Panc1 (cell line): ENCODE measurements around the gene MYO5B.

Source experiments
- CTCF ChIP-seq: fragments of 450-650 bp; IDR thresholded peaks from 2 replicates; pipeline ENCODE4 v1.5.1; 2017; ENCODE audit warnings: mild to moderate bottlenecking
- POLR2AphosphoS5 ChIP-seq: IDR thresholded peaks from 2 replicates; pipeline ENCODE4 v1.6.1; 2012; ENCODE audit warnings: mild to moderate bottlenecking, low read depth, low read length, moderate library complexity
- SIN3A ChIP-seq: IDR thresholded peaks from 2 replicates; pipeline ENCODE4 v1.6.1; 2012; ENCODE audit warnings: low read depth, mild to moderate bottlenecking, low read length, moderate library complexity, borderline replicate concordance; ENCODE audit not compliant: insufficient read depth
- TCF7L2 ChIP-seq: IDR thresholded peaks from 2 replicates; pipeline ENCODE4 v1.6.1; 2011; ENCODE audit warnings: mild to moderate bottlenecking, low read depth, low read length, inconsistent platforms
- TF ChIP-seq, protein P1 (sequence below), 2 experiments: IDR thresholded peaks; 2 replicates each; pipeline ENCODE4 v1.6.1; 2011 to 2012; ENCODE audit warnings: low read depth in 2 of 2, control low read depth in 1 of 2, low read length in 1 of 2, mild to moderate bottlenecking in 1 of 2, moderate library complexity in 1 of 2; ENCODE audit not compliant: insufficient read depth in 1 of 2

DNA sequence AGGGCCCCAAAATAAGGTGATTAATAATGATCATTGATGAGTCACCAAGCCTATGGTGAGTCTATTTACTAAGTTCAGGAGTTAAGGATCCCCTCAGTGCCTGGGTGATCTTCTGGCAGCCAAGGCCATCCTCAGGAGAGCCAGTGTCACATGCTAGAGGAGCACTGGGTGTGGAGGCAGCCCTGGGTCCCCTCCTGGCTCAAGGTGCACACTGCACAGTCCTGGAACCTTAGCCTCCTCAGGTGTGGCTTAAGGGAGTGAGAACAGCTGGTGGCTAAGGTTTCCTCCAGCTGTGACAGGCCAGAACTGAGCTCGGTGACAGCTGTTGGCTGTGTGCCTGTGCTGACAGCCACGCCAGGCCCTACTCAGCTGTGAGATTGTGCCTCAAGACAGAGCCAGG, 329.5 kb downstream of the MYO5B start:
- TF ChIP-seq SIN3A (no peak), POLR2AphosphoS5 (no peak), CTCF (no peak), TCF7L2 (no peak)
- TF ChIP-seq, protein P1, sequence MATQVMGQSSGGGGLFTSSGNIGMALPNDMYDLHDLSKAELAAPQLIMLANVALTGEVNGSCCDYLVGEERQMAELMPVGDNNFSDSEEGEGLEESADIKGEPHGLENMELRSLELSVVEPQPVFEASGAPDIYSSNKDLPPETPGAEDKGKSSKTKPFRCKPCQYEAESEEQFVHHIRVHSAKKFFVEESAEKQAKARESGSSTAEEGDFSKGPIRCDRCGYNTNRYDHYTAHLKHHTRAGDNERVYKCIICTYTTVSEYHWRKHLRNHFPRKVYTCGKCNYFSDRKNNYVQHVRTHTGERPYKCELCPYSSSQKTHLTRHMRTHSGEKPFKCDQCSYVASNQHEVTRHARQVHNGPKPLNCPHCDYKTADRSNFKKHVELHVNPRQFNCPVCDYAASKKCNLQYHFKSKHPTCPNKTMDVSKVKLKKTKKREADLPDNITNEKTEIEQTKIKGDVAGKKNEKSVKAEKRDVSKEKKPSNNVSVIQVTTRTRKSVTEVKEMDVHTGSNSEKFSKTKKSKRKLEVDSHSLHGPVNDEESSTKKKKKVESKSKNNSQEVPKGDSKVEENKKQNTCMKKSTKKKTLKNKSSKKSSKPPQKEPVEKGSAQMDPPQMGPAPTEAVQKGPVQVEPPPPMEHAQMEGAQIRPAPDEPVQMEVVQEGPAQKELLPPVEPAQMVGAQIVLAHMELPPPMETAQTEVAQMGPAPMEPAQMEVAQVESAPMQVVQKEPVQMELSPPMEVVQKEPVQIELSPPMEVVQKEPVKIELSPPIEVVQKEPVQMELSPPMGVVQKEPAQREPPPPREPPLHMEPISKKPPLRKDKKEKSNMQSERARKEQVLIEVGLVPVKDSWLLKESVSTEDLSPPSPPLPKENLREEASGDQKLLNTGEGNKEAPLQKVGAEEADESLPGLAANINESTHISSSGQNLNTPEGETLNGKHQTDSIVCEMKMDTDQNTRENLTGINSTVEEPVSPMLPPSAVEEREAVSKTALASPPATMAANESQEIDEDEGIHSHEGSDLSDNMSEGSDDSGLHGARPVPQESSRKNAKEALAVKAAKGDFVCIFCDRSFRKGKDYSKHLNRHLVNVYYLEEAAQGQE (IDR thresholded peaks at IDR 0.05; ENCODE audit: insufficient read depth in 1 of 2, low read depth in 2 of 2, low read length in 1 of 2), result no peak
